Endothelial cell (in vitro differentiated cells): ENCODE results near the gene WSCD1. TPM values are rescaled to one million over a fixed set of nuclear protein-coding genes. Genes with fewer than 3 reads are reported as not detected.

ENCODE experiments used
- DNase-seq: peaks from one replicate; pipeline ENCODE4 v3.0.0; 2021; ENCODE audit warnings: low spot score
- H3K27ac Mint-ChIP-seq: one replicate; pipeline ENCODE4 v1.8.0; 2021; ENCODE audit warnings: mixed read lengths, inconsistent platforms; ENCODE audit not compliant: unreplicated experiment
- H3K27me3 Mint-ChIP-seq: one replicate; pipeline ENCODE4 v1.8.0; 2021; ENCODE audit warnings: mild to moderate bottlenecking, moderate library complexity, mixed read lengths, inconsistent platforms; ENCODE audit not compliant: unreplicated experiment
- H3K36me3 Mint-ChIP-seq: one replicate; pipeline ENCODE4 v1.8.0; 2021; ENCODE audit warnings: mild to moderate bottlenecking, low read depth, mixed read lengths, inconsistent platforms; ENCODE audit not compliant: unreplicated experiment
- H3K4me1 Mint-ChIP-seq: one replicate; pipeline ENCODE4 v1.8.0; 2021; ENCODE audit warnings: mild to moderate bottlenecking, mixed read lengths, inconsistent platforms; ENCODE audit not compliant: unreplicated experiment
- H3K4me3 Mint-ChIP-seq: one replicate; pipeline ENCODE4 v1.8.0; 2021; ENCODE audit warnings: mild to moderate bottlenecking, mixed read lengths, inconsistent platforms; ENCODE audit not compliant: unreplicated experiment
- H3K9me3 Mint-ChIP-seq: one replicate; pipeline ENCODE4 v1.8.0; 2021; ENCODE audit warnings: mixed read lengths, inconsistent platforms; ENCODE audit not compliant: unreplicated experiment
- total RNA-seq: library from RNA; stranded (reverse); fragmentation: NEBNext Ultra II Directional; extraction: Animal tissue kit (Norgen Biotek cat#: 25700); gene quantifications from one replicate; pipeline ENCODE4 v1.2.1, GENCODE V29; 2021; ENCODE audit not compliant: unreplicated experiment
- TF ChIP-seq, protein P1 (sequence below): fragments of 200-600 bp; sonication (generic); IDR thresholded peaks from one replicate; pipeline ENCODE4 v1.5.0; 2021; ENCODE audit warnings: antibody characterized with exemption; ENCODE audit not compliant: unreplicated experiment

WSCD1 gene
- total RNA-seq, 1 donor from 2014 or later = 43.9 TPM

GRCh38 chr17:6041246-6041645 is 28.9 kb upstream of the WSCD1 start:
- no peak overlapping the region for H3K27ac Mint-ChIP-seq
- no peak overlapping the region for H3K4me3 Mint-ChIP-seq
- H3K27me3 Mint-ChIP-seq = no peaks in the 10 kb centered on the region
- no peaks in the 10 kb centered on the region for H3K36me3 Mint-ChIP-seq
- no peak for DNase-seq
- TF ChIP-seq, protein P1, sequence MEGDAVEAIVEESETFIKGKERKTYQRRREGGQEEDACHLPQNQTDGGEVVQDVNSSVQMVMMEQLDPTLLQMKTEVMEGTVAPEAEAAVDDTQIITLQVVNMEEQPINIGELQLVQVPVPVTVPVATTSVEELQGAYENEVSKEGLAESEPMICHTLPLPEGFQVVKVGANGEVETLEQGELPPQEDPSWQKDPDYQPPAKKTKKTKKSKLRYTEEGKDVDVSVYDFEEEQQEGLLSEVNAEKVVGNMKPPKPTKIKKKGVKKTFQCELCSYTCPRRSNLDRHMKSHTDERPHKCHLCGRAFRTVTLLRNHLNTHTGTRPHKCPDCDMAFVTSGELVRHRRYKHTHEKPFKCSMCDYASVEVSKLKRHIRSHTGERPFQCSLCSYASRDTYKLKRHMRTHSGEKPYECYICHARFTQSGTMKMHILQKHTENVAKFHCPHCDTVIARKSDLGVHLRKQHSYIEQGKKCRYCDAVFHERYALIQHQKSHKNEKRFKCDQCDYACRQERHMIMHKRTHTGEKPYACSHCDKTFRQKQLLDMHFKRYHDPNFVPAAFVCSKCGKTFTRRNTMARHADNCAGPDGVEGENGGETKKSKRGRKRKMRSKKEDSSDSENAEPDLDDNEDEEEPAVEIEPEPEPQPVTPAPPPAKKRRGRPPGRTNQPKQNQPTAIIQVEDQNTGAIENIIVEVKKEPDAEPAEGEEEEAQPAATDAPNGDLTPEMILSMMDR = no peak
- H3K9me3 Mint-ChIP-seq = no peaks in the 10 kb centered on the region
- H3K4me1 Mint-ChIP-seq = peaks cover 5% of the 10 kb centered on the region

DNA sequence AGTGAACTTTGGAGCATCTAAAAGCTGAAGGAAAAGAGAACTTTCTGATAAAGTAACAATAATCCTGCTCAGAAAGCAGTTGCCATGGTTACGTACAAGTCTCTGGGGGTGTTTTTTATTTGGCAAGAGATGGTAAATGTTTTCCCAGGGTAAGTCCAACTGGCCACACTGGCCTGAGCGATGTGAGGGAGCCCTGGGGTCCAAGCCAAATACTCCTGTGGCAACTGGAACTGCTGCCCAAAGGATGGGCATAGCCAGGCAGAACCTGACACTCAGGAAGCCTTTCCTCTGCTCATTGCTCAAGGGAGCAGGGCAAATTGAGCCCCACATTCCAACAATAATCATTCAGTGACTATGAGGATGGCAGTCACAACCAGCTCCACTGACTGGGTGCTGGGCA is 26.8 kb upstream of the WSCD1 start:
- TF ChIP-seq, protein P1 = no peak
- no peaks in the 10 kb centered on the region for H3K9me3 Mint-ChIP-seq
- H3K36me3 Mint-ChIP-seq = no peaks in the 10 kb centered on the region
- H3K27me3 Mint-ChIP-seq = no peaks in the 10 kb centered on the region
- no peak overlapping the region for H3K4me3 Mint-ChIP-seq
- no peak overlapping the region for H3K27ac Mint-ChIP-seq
- DNase-seq = no peak
- peaks cover 5% of the 10 kb centered on the region for H3K4me1 Mint-ChIP-seq

DNA sequence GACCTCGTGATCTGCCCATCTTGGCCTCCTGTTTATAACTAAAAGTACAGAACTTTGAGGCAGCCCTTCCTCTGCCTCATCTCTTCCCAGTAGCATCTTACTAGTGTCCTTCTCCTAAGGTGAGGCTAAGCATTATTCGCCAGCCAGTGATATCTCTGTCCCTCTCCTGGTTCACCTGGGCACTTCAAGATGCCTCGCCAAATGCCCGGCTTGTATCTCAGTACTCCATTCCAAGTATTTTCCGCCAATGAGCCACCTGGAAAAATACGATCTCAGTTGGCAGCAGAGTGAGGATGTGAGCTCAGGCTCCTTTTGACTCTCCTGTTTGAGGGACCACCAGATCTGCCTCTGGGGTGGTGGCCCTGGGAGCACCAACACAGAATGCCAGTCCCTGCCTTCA is 25.9 kb upstream of the WSCD1 start:
- no peaks in the 10 kb centered on the region for H3K27me3 Mint-ChIP-seq
- no peak overlapping the region for H3K4me3 Mint-ChIP-seq
- no peak overlapping the region for H3K27ac Mint-ChIP-seq
- peaks cover 5% of the 10 kb centered on the region for H3K4me1 Mint-ChIP-seq
- H3K36me3 Mint-ChIP-seq = no peaks in the 10 kb centered on the region
- no peak for DNase-seq
- H3K9me3 Mint-ChIP-seq = no peaks in the 10 kb centered on the region
- TF ChIP-seq, protein P1 = no peak

DNA sequence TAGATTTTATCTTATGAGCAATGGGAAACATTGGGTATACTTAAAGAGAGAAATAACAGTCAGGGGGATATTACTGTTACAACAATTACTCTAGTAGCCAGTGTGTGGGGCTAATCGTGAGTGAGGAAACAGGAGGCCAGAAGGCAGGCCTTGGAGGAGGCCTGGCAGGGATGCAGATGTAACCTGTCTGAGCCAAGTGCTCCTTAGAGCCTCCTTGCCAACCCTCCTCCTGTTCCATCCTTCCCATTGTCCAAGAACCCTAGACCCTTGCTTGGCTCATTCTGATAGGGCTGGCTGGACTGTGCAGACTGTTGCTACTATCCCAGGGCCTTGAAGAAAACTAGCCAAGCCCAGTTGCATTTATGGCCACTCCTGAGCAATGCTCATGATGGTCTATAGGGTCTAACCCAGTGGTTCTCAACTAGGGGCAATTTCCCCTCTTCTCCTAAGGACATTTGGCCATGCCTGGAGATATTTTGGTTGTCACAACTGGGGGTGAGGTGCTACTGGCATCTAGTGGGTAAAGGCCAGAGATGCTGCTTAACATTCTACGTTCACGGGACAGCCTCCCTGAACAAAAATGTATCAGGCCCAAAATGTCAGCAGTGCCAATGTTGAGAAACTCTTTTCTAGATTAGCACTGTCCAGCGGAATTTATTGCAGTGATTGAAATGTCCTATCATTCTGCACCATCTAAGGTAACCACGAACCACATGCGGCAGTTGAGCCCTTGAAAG is 24.4 kb upstream of the WSCD1 start:
- no peaks in the 10 kb centered on the region for H3K36me3 Mint-ChIP-seq
- no peak overlapping the region for H3K4me3 Mint-ChIP-seq
- TF ChIP-seq, protein P1 = no peak
- DNase-seq = no peak
- H3K9me3 Mint-ChIP-seq = no peaks in the 10 kb centered on the region
- H3K27ac Mint-ChIP-seq = no peak overlapping the region
- H3K27me3 Mint-ChIP-seq = no peaks in the 10 kb centered on the region
- peaks cover 5% of the 10 kb centered on the region for H3K4me1 Mint-ChIP-seq

GRCh38 chr17:6046431-6046830 is 23.7 kb upstream of the WSCD1 start:
- Mint-ChIP-seq H3K4me3 (no peak overlapping the region), H3K9me3 (no peaks in the 10 kb centered on the region), H3K4me1 (peaks cover 5% of the 10 kb centered on the region), H3K27ac (no peak overlapping the region), H3K27me3 (no peaks in the 10 kb centered on the region), H3K36me3 (no peaks in the 10 kb centered on the region)
- TF ChIP-seq, protein P1 = no peak
- no peak for DNase-seq
